ENCODE measurements around the gene RIGI.
"Not testable (repeated sequence)": the region's sequence is repeated elsewhere in the genome, so short reads cannot be mapped to it uniquely, and the experiment has no call there.

The RIGI gene

DNA sequence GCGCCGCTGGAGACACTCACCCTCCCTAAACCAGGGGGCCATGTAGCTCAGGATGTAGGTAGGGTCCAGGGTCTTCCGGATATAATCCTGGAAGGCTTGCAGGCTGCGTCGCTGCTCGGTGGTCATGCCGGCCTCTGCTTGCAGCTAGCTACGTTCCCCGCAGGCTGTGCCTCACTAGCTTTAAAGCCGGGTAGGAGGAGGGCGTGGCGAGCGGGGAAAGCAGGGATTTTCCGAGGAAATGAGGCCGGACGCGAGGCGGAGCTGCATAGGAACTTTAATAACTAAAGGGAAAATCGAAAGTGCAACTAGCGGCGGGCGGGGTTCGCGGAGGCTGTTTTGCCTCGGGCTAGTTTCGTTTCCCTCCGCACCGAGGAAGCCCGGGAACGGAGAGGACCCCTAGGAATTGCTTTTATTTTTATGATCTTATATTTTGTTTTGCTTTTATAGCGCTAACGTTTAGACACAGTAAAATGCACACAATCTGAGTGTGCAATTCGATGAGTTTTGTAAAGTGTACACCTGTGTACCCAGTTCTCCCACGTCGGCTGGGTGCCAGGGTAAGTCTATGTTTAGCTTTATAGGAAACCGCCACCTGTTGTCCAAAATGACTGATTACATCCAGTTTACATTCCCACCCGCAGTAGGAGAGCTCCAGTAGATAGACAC lies at the start of gene RIGI:
Gene RIGI (minus strand): TSS at position 156 of the 666 bp plus-strand sequence. CDS start 30 bp downstream, at position 126.
- DNase-seq, result peak; percentile 99

DNA sequence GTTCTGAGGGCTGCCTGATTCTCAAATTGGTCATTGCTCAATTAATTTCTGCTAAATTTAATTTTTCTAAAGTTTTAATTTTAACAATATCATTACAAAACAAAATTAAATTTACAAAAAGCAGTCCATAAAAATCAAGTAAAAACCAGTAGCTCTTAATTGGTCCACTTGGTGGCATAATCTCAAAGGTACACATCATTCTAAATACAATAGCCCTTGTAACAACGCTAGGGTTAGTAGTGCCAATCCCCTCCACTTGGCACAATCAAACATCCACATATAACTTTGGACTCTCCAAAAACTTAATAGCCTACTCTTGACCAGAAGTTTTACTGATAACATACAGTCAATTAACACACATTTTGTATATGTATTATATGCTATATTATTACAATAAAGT lies 48.9 kb upstream of the RIGI start:
- DNase-seq, result no peak

GRCh38 chr9:32573821-32574220 lies 47.8 kb upstream of the RIGI start:
- peak; percentile 84 for DNase-seq

DNA sequence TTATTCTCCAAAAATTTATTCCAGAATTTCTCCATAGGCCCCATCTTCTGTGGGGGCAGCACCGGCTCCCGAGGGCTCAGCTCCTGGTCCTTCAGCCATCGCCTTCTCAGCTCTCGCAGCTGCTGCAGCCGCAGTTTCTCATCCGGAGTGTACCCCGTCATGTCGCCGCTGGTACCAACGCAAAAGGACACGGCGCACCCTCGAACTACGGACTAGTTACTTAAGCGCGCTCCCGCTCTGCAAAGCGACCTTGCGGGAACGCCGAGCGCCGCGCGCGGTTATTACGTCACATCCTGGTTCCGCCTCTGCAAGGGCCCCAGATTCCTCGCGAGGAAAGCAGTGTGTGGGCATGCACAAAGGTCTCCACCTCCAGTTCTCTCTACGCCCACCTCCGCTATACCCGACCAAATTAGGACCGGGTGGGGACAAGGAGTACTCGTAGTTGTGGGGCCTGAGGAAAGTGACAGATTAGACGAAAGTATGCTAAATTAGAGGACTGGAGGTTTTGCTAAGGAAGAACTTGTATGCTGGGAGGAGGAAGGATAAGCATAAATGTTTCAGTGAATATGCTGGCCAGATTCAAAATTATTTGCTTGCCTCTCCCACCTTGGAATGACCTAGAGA lies 47.0 kb upstream of the RIGI start, which contains the start of gene NDUFB6:
Gene NDUFB6 (minus strand): TSS at position 260 of the 624 bp plus-strand sequence. CDS start 99 bp downstream, at position 161.
- peak; percentile 94 for DNase-seq

DNA sequence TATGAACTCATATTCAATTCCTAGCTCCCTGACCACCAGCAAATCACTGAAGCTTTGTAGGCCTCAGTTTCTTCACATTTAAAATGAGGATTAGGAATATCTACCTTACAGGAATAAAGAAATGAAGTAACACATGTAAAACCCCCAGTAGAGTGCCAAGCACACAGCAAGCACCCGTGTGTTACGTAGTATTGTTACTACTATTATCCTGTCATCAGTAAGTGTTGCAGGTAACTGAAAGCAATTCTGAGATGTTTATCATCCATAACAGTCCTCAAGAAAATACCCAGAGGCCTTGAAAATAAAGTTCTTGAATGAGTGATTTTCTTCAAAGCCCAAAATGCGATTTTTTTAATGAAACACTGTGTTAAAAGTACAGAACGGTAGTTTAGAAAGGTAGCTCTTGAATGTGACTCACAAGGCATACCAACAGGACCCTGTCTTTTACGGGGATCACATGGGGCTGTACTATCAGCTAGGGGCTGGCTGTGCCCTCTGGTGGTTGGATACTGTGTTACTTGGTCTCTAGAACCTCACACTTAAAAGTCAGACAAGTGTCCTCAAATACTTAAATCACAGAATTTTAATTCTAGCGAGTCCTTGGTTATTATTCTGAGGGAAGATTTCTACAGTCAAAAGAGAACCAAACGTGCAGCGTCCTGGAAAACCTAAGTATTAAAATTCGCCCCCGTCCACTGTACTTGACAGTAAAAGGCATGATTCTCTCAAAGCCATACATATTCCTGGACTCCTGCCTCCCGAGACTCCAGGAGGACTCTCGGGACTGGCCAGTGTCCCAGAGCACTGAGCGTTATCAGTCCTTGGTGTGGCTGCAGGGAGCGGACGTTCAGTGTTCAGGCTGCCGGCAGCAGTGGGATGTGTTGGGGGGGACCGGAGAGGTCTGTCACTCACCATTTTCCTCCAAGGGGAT lies 46.2 kb upstream of the RIGI start:
- DNase-seq, result peak; percentile 80

GRCh38 chr9:32570262-32570661 lies 44.3 kb upstream of the RIGI start:
- DNase-seq, result no peak

GRCh38 chr9:32566770-32567169 lies 40.8 kb upstream of the RIGI start:
- DNase-seq, result no peak

- no peak for DNase-seq
Measured at GRCh38 chr9:32565967-32566366, 40.0 kb upstream of the RIGI start.

GRCh38 chr9:32558408-32558934 lies 32.5 kb upstream of the RIGI start:
- DNase-seq, result peak; percentile 74

- DNase-seq, result no peak
Measured at GRCh38 chr9:32554591-32554990, 28.6 kb upstream of the RIGI start.

- no peak for DNase-seq
Measured at GRCh38 chr9:32554107-32554506, 28.1 kb upstream of the RIGI start.

GRCh38 chr9:32552172-32552872 lies 26.3 kb upstream of the RIGI start, which contains the start of the genes SMIM27 and TOPORS:
Gene SMIM27 (plus strand): TSS chr9:32552327. CDS start chr9:32552435, 108 bp downstream.
Gene TOPORS (minus strand): TSS chr9:32552586. CDS start chr9:32552436, 150 bp downstream.
- peak; percentile 92 for DNase-seq

GRCh38 chr9:32551276-32552051 lies 25.5 kb upstream of the RIGI start:
- DNase-seq, result peak; percentile 62

GRCh38 chr9:32550562-32551275 lies 24.7 kb upstream of the RIGI start:
- peak; percentile 78 for DNase-seq

GRCh38 chr9:32550150-32550561 lies 24.2 kb upstream of the RIGI start:
- DNase-seq, result no peak

DNA sequence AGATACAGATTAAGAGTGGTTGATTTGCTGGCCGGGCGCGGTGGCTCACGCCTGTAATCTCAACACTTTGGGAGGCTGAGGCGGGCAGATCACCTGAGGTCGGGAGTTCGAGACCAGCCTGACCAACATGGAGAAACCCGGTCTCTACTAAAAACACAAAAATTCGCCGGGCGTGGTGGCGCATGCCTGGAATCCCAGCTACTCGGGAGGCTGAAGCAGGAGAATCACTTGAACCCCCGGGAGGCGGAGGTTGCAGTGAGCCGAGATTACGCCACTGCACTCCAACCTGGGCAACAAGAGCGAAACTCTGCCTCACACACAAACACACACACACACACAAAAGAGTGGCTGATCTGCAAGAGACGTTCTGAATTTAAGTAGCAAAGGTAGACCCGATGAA lies 22.2 kb upstream of the RIGI start:
- not testable (repeated sequence) for DNase-seq

GRCh38 chr9:32545884-32546283 lies 19.9 kb upstream of the RIGI start:
- no peak for DNase-seq

DNA sequence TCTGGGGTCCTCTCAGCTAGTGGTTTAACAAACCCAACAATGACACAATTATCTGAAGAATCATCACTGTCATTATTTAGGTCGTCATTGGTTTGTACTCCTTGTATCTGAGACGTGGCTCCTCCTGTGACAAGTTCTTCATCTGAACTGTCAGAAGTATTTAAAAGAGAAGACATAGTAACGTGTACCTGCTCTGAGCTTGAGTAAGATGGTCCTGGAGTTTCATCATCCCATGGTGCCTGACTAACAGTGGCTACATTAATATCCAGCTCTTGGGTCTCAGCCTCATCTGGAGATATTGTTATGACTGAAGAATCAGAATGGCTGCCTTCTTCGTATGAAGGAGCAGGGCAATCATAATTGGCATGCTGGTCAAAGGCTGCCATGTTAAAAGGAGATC lies 17.1 kb upstream of the RIGI start:
- no peak for DNase-seq

DNA sequence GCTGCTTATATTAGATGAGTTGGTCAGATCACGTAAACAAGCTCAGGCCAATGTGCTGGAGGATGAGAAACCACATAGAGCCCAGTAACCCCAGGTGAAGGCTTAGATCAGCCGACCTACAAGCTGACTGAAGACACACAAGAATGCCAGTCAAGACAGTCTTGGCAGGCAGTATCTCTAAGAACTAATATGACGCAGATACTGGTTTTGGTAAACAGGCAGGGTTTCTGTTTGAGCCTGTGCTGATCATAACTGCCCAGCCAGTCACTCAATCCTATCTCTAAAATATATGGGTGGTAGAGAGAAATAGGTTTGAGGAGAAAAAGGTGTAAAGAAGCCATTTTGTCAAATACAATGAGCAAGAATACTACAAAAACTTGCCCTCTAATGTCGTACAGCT lies 7.8 kb upstream of the RIGI start:
- DNase-seq, result no peak

GRCh38 chr9:32533336-32533735 lies 7.3 kb upstream of the RIGI start:
- no peak for DNase-seq

DNA sequence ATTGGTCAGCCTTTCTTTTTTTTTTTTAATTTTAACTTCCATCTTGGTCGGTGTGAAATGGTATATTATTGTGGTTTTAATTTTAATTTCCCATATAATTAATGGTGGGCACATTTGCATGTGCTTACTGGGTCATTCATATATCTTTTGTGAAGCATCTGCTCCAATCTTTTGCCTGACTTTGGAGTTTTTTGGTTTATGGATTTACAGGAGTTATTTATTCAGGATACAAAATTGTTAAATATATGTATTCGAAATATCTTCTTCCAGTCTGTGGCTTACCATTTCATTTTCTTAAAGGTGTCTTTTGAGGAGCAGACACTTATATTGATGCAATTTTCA lies 682 bp upstream of the RIGI start:
- no peak for DNase-seq
